ENCODE data around the gene MYH13.

MYH13 gene

GRCh38 chr17:10339051-10339450, 33.8 kb downstream of the MYH13 start:
- no peak for DNase-seq

GRCh38 chr17:10337976-10338375, 34.8 kb downstream of the MYH13 start:
- no peak for DNase-seq

GRCh38 chr17:10337136-10337535, 35.7 kb downstream of the MYH13 start:
- no peak for DNase-seq

DNA sequence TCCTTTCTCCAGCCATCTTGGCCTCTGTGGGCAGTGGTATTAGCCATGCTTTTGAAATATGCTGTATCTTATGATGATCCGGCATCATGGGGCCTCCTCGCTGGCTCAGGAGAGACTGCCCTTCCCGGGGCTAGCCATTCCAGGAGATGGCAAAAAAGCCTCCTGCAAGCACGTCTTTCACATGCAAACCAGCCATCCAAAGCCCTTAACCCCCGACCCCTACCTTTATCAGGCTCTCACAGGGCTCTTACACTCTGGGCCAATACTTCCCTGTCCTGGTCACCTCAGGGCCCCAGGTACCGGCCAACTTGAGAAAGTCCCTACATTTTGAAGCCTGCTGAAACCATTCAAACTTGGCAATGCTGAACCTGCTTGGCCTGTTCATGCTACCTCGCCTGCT, 36.4 kb downstream of the MYH13 start:
- no peak for DNase-seq

GRCh38 chr17:10332515-10332914, 40.3 kb downstream of the MYH13 start:
- no peak for DNase-seq

GRCh38 chr17:10328971-10329923, 43.6 kb downstream of the MYH13 start:
- DNase-seq = no peak

GRCh38 chr17:10328206-10328605, 44.6 kb downstream of the MYH13 start:
- no peak for DNase-seq

- no peak for DNase-seq
Observed at GRCh38 chr17:10327640-10328039, 45.2 kb downstream of the MYH13 start.

- DNase-seq = no peak
Observed at GRCh38 chr17:10325031-10325695, 47.6 kb downstream of the MYH13 start.

GRCh38 chr17:10323812-10324610, 48.8 kb downstream of the MYH13 start:
- no peak for DNase-seq

GRCh38 chr17:10318535-10318934, 54.3 kb downstream of the MYH13 start:
- DNase-seq = no peak

DNA sequence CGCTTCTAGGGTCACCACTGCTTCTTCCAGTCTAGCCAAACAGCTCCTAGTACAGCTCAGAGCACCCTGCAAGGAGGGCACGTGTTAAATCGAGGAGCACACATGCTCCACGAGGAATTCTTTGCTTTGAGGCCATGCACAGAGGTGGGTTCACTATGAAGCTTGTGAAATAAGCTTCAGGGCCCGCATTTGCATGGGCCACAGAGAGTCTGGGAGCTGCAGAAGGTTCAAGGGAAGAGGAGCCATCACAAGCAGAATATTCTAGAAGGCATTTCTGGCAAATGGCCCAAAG, 55.3 kb downstream of the MYH13 start:
- DNase-seq = no peak

DNA sequence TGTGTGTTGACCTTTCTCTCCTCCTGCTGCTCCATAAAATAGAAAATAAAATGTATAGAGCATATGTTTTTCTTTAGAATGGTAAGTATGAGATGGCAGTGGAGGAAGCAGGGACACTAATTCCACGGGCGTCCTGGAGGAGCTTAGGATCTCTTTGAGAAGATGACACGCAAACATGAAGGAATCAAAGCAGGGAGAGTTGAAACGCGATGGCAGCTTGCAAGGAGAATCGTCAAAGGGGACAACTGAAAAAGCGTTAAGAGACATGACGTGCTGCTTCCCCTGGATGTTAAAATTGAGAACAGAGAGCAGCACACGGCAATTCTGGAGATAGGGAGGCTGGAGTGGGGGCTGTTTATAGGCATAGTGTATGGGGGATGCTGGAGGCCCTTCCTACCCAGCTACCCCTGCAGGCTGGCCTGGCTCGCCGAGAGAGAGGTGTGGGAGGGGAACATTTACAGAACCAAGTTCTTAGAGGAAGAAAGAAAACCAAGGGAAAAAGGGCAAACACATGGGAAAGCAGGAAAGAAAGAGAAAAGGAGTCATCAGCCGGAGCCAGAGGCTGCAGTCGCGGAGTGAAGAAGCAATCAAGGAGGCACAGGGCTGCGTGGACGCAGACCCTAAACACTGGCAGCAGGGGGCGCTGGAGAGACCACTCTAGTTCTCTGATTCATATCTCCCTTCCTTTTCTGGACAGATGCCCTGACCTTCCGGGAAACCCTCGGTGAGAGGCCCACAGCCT, 55.8 kb downstream of the MYH13 start:
- no peak for DNase-seq

GRCh38 chr17:10314329-10314728, 58.5 kb downstream of the MYH13 start:
- DNase-seq = no peak

DNA sequence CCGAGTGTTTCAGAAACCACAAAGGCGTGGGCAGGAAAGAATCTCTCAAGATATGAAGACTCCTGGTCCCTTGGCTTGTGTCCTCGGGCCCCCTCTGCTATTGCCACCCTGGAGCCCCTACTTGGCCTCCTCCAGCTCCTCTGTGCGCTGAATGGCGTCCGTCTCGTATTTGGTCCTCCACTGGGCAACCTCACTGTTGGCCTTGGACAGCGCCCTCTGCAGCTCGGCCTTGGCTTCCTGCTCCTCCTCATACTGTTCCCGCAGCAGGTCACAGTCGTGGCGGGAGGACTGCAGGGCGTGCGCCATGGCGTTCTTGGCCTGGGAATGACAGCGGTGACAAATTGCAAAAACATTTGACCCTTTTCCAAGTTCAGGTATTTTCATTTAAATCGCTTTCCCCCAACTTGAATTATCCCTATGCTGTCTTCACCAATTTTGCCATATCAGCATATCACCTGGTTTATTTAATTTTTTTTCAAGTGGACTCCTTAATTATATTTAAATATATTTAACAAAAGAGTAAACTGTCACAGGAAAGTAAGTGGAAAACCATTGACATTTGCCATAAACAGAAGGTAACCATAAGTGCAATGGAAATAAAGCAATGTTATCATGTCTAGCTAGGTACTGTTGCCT, 59.7 kb downstream of the MYH13 start:
- DNase-seq = no peak

- no peak for DNase-seq
Observed at GRCh38 chr17:10311131-10311530, 61.7 kb downstream of the MYH13 start.

GRCh38 chr17:10309003-10309974, 63.5 kb downstream of the MYH13 start:
- DNase-seq = no peak

DNA sequence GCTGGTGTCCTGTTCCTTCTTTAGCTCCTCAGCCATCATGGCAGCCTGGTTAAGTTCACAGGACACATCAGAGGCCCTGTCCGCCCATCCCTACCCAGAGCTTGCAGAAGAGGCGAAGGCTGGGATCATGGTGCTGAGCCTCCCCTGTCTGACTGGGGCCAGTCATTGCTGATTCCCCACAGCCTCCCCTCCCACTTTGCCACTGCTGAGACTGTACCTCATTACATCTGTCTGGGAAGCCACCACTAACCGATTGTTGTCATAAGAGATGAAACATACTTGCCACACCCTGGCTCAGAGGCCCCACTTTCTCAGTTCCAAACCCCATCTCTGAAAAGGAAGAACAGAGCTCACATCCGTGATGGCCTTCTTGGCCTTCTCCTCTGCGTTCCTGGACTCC, 66.2 kb downstream of the MYH13 start:
- DNase-seq = no peak

DNA sequence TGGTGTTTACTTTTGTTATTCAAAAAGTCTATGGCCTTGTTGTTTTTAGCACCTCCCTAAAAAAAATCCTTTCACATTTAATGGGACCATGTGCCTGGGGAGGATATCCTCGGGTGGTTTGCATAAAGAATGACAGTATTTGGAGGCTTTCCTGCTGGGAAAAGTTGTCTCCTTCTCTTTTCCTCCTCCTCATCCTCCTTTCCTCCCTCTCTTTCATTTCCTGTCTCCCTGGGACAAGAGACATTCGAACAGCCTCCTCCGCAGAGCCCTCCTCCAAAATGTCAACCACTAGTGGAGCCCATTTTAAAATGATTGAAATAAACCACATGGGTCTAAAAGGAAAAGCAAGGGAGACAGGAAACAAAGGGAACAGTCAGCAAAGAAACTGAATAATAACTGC, 67.4 kb downstream of the MYH13 start:
- no peak for DNase-seq

DNA sequence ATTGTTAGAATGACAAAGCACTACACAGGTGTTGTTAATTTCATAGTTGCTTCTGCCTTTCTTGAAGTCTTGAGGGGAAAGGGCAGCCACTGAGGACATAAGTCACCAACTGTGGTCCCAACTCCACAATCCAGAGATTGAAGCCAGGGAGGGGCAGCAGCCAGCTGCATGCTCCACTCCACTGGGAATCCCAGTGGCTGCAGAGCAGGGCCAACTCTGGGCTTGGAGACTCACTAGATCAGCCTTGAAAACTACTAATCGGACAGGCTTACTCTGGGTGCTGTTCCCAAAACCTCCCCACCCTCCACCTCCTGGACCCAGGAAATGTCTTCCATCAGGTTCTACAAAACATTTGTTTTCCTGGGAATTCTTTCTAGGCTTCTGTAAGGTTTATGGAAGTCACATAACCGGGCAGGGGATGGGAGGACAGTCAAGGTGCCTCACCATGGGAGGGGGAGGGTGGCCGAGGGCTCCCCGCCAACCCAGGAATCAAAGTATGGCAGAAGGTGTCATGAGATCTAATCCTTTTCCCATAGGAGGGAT, 68.0 kb downstream of the MYH13 start:
- no peak for DNase-seq

- DNase-seq = no peak
Observed at GRCh38 chr17:10297691-10298090, 75.1 kb downstream of the MYH13 start.

Data from NCI-H1417 treated with DMSO at 0.1 percent for 48 hours (cell line).